Skeletal muscle tissue (tissue), 4 donors: ENCODE data around the gene FXYD2. TPM values are rescaled to one million over a fixed set of nuclear protein-coding genes. Genes with fewer than 3 reads are reported as not detected.
A peak's percentile ranks its signal among the peaks of the same experiment; 100 is the strongest.
"Not testable (repeated sequence)": the region's sequence is repeated elsewhere in the genome, so short reads cannot be mapped to it uniquely, and the experiment has no call there.

Experiments
- H3K27ac ChIP-seq: one replicate; pipeline ENCODE4 v1.7.0; 2013; ENCODE audit warnings: mild to moderate bottlenecking, low read depth, low read length, inconsistent platforms
- H3K27me3 ChIP-seq, 3 donors: one replicate each; pipeline ENCODE4 v1.7.0; 2013; ENCODE audit warnings: low read length in 3 of 3; ENCODE audit not compliant: control insufficient read depth in 3 of 3, insufficient read depth in 3 of 3
- H3K36me3 ChIP-seq, 3 donors: one replicate each; pipeline ENCODE4 v1.7.0; 2013; ENCODE audit warnings: low read length in 3 of 3; ENCODE audit not compliant: control insufficient read depth in 3 of 3, insufficient read depth in 3 of 3
- H3K4me1 ChIP-seq, 3 donors: one replicate each; pipeline ENCODE4 v1.7.0; 2013; ENCODE audit warnings: low read length in 3 of 3, mild to moderate bottlenecking in 3 of 3; ENCODE audit not compliant: control insufficient read depth in 3 of 3, insufficient read depth in 3 of 3
- H3K4me3 ChIP-seq, 3 donors: one replicate each; pipeline ENCODE4 v1.7.0; 2013; ENCODE audit warnings: low read length in 3 of 3
- H3K9ac ChIP-seq, 3 donors: one replicate each; pipeline ENCODE4 v1.7.0; 2013; ENCODE audit warnings: low read length in 3 of 3, mild to moderate bottlenecking in 3 of 3, moderate library complexity in 2 of 3, low read depth in 1 of 3
- H3K9me3 ChIP-seq, 3 donors: one replicate each; pipeline ENCODE4 v1.7.0; 2013; ENCODE audit warnings: low read length in 3 of 3; ENCODE audit not compliant: control insufficient read depth in 3 of 3
- total RNA-seq: library from RNA; depleted of rRNA; stranded (reverse); fragments of >200 nt; gene quantifications from one replicate; pipeline ENCODE4 v1.2.3, GENCODE V29; 2014
- donor health status: Osteomylitis.

FXYD2 gene
- total RNA-seq, 1 donor from 2014 or later, result 1.0 TPM

GRCh38 chr11:117816846-117817367, 7.6 kb downstream of the FXYD2 start:
- H3K36me3 ChIP-seq, result no peaks in the 10 kb centered on the region
- H3K9me3 ChIP-seq, result no peaks in the 10 kb centered on the region
- peaks cover 0 to 4% (median 0%) of the 10 kb centered on the region in 3 donors for H3K27me3 ChIP-seq
- no peak overlapping the region for H3K27ac ChIP-seq
- H3K4me1 ChIP-seq, result peaks cover 4 to 18% (median 6%) of the 10 kb centered on the region in 3 donors
- H3K4me3 ChIP-seq, result no peak overlapping the region
- H3K9ac ChIP-seq, result no peak overlapping the region

- Histone ChIP-seq H3K27ac (no peak overlapping the region), H3K9me3 (no peaks in the 10 kb centered on the region), H3K4me3 (no peak overlapping the region), H3K27me3 (peaks cover 0 to 4% (median 0%) of the 10 kb centered on the region in 3 donors), H3K36me3 (no peaks in the 10 kb centered on the region), H3K9ac (no peak overlapping the region), H3K4me1 (peaks cover 4 to 18% (median 6%) of the 10 kb centered on the region in 3 donors)
These were observed 8.3 kb downstream of the FXYD2 start for GRCh38 chr11:117816151-117816741.

GRCh38 chr11:117815262-117815803, 9.2 kb downstream of the FXYD2 start:
- Histone ChIP-seq H3K4me3 (no peak overlapping the region), H3K27ac (peak overlapping the region; percentile 19), H3K9ac (no peak overlapping the region), H3K9me3 (no peaks in the 10 kb centered on the region), H3K36me3 (no peaks in the 10 kb centered on the region), H3K27me3 (peaks cover 0 to 4% (median 0%) of the 10 kb centered on the region in 3 donors), H3K4me1 (peaks cover 4 to 18% (median 6%) of the 10 kb centered on the region in 3 donors)

GRCh38 chr11:117814766-117815261, 9.7 kb downstream of the FXYD2 start:
- Histone ChIP-seq H3K4me3 (no peak overlapping the region), H3K9me3 (no peaks in the 10 kb centered on the region), H3K27ac (peak overlapping the region; percentile 19), H3K27me3 (peaks cover 0 to 6% (median under 1%) of the 10 kb centered on the region in 3 donors), H3K9ac (no peak overlapping the region), H3K36me3 (no peaks in the 10 kb centered on the region), H3K4me1 (peaks cover 4 to 18% (median 6%) of the 10 kb centered on the region in 3 donors)

- no peak overlapping the region for H3K27ac ChIP-seq
These were observed 10.3 kb downstream of the FXYD2 start for GRCh38 chr11:117814204-117814765.

GRCh38 chr11:117810056-117810451, 14.5 kb downstream of the FXYD2 start:
- H3K9ac ChIP-seq, H3K36me3 ChIP-seq, H3K4me1 ChIP-seq, H3K9me3 ChIP-seq, H3K4me3 ChIP-seq, H3K27ac ChIP-seq: not testable (repeated sequence)
- H3K27me3 ChIP-seq, result peaks cover 6 to 20% (median 20%) of the 10 kb centered on the region in 3 donors

More at GRCh38 chr11:117814204-117814765, 10.3 kb downstream of the FXYD2 start:
- Histone ChIP-seq H3K4me1 (peaks cover 4 to 22% (median 6%) of the 10 kb centered on the region in 3 donors), H3K9me3 (no peaks in the 10 kb centered on the region), H3K4me3 (no peak overlapping the region), H3K27me3 (peaks cover 0 to 9% (median 5%) of the 10 kb centered on the region in 3 donors), H3K36me3 (no peaks in the 10 kb centered on the region), H3K9ac (no peak overlapping the region)

- Histone ChIP-seq H3K9ac (no peak overlapping the region), H3K27me3 (peaks cover 6 to 20% (median 20%) of the 10 kb centered on the region in 3 donors), H3K27ac (no peak overlapping the region), H3K9me3 (no peaks in the 10 kb centered on the region), H3K36me3 (no peaks in the 10 kb centered on the region), H3K4me3 (no peak overlapping the region), H3K4me1 (peaks cover 0 to 3% (median 2%) of the 10 kb centered on the region in 3 donors)
These were observed 15.1 kb downstream of the FXYD2 start for GRCh38 chr11:117809236-117810055.

- H3K27ac ChIP-seq, result no peak overlapping the region
- peaks cover 6 to 20% (median 20%) of the 10 kb centered on the region in 3 donors for H3K27me3 ChIP-seq
- H3K9me3 ChIP-seq, result no peaks in the 10 kb centered on the region
- H3K4me3 ChIP-seq, result no peak overlapping the region
- peaks cover 0 to 3% (median 0%) of the 10 kb centered on the region in 3 donors for H3K4me1 ChIP-seq
- H3K9ac ChIP-seq, result no peak overlapping the region
- no peaks in the 10 kb centered on the region for H3K36me3 ChIP-seq
These were observed 15.8 kb downstream of the FXYD2 start for GRCh38 chr11:117808784-117809183.

GRCh38 chr11:117807482-117808327, 16.8 kb downstream of the FXYD2 start:
- Histone ChIP-seq H3K9me3 (no peaks in the 10 kb centered on the region), H3K27ac (no peak overlapping the region), H3K4me1 (peaks cover 0 to 3% (median 0%) of the 10 kb centered on the region in 3 donors), H3K27me3 (peaks cover 6 to 20% (median 20%) of the 10 kb centered on the region in 3 donors), H3K4me3 (no peak overlapping the region), H3K36me3 (no peaks in the 10 kb centered on the region), H3K9ac (no peak overlapping the region)
